GM21515 (cell line): ENCODE measurements around the gene PCDHGA12.
A peak's percentile ranks its signal among the peaks of the same experiment; 100 is the strongest.

Experiments used
- ATAC-seq: cut with Tn5 transposase; IDR thresholded peaks from one replicate; pipeline ENCODE4 v1.9.1; 2021; ENCODE audit not compliant: unreplicated experiment

PCDHGA12 gene

DNA sequence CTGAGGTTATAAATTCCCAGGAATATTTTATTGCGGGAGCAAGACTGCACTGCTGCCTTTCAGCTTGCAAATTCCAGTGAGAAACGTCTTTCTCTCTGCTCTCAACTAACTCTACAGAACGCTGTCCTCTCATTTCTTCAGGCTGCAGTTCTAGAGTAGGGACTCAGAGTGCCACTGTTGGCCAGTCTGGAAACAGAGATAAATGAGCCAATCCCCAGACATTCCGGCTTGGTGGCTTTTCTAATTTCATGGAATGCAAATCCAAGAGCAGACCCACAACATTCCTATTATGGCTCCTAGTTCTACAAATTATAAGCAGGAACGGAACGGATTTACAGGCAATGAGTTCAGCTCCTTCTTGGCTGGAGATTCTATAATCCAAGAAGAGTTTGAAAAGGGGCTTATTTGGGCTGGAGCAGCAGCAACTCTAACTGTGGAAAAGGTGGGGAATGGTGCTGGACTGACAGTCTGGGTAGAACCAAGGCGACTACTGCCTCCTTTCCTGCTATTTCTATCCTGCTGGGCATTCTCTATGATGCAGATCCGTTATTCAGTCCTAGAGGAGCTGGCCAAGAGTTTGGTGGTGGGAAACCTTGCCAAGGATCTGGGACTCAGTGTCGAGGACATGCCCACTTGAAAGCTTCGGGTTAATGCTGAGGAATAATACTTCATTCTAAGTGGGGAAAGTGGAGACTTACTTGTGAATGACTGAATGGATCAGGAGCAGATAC, 9.3 kb downstream of the PCDHGA12 start:
- ATAC-seq = no peak

DNA sequence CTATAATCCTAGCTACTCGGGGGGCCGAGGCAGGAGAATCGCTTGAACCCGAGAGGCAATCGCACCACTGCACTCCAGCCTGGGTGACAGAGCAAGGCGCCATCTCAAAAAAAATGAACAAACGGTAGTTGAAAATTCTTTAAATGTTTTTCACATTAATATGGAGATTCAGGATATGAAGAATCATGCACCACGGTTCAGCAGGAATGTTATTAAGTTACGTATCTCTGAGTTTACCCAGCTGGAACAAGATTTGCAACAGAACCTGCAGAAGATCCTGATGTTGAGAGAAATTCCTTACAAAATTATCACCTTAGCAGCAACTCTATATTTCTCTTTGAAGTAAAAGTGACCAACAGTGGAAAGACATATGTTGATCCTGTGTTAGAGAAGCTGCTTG, 10.0 kb downstream of the PCDHGA12 start:
- no peak for ATAC-seq

DNA sequence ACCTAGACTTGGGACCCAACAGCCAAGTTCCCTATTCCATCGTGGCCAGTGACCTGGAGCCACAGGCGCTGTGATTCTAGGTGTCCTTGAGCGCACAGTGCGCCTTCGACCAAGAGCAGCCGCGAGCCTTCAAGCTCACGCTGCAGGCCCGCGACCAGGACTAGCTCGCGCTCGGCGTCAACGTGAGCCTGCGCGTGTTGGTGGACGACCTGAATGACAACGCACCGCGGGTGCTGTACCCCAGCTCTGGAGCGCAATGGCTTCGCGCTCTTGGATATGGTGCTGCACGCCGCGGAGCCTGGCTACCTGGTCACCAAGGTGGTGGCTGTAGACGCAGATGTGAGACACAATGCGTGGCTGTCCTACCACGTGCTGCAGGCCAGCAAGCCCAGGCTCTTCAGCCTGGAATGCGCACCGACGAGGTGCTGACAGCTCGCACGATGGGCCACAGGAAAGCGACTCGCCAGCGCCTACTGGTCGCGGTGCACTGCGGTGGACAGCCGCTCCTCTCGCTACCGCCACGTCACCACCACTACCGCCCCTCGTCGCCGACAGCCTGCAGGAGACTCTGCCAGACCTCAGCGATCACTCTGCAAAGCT, 11.4 kb downstream of the PCDHGA12 start:
- ATAC-seq = no peak

DNA sequence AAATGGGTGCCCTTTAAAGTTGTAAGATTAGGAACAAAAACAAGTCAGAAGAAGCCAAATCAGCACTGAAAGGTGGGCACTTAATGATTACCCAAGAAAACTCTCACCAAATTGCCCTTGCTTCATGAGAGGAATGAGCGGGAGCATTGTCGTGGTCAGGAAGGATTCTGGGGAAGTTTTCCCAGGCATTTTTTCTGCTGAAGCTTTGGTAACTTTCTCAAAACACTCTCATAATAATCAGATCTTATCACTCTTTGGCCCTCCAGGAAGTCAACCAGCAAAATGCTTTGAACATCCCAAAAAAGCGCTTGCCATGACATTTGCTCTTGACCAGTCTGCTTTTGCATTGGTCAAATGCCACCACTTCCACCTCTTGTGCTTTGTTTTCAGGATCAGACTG, 35.0 kb downstream of the PCDHGA12 start:
- no peak for ATAC-seq

DNA sequence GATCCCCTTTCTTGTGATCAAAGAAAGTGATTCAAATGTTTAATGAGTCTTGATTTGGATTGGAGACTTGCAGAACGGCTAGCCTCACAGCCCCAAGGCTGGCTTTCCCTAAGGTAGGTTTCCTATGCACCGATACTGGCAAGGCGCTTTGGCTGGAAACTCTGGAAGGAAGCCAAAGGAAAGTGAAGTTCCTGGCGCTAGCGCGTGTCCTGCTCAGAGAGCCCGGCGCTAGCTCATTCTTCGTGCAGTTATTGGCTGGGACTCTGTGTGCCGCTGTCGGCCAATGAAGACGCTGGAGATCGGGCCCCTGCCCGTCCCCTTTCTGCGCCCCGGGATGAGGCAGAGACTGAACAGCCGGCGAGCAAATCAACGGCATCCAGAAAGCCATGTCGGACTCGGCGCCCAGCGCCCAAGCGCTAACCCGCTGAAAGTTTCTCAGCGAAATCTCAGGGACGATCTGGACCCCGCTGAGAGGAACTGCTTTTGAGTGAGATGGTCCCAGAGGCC, 45.4 kb downstream of the PCDHGA12 start, which contains the start of gene PCDHGC3:
Gene PCDHGC3 (plus strand): TSS at position 342 of the 507 bp plus-strand sequence. CDS start 151 bp downstream, at position 493.
- peak; percentile 97 for ATAC-seq

DNA sequence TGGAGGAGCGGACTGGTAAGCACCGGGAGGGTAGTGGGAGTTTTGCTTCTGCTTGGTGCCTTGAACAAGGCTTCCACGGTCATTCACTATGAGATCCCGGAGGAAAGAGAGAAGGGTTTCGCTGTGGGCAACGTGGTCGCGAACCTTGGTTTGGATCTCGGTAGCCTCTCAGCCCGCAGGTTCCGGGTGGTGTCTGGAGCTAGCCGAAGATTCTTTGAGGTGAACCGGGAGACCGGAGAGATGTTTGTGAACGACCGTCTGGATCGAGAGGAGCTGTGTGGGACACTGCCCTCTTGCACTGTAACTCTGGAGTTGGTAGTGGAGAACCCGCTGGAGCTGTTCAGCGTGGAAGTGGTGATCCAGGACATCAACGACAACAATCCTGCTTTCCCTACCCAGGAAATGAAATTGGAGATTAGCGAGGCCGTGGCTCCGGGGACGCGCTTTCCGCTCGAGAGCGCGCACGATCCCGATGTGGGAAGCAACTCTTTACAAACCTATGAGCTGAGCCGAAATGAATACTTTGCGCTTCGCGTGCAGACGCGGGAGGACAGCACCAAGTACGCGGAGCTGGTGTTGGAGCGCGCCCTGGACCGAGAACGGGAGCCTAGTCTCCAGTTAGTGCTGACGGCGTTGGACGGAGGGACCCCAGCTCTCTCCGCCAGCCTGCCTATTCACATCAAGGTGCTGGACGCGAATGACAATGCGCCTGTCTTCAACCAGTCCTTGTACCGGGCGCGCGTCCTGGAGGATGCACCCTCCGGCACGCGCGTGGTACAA, 46.0 kb downstream of the PCDHGA12 start:
- peak; percentile 28 for ATAC-seq

DNA sequence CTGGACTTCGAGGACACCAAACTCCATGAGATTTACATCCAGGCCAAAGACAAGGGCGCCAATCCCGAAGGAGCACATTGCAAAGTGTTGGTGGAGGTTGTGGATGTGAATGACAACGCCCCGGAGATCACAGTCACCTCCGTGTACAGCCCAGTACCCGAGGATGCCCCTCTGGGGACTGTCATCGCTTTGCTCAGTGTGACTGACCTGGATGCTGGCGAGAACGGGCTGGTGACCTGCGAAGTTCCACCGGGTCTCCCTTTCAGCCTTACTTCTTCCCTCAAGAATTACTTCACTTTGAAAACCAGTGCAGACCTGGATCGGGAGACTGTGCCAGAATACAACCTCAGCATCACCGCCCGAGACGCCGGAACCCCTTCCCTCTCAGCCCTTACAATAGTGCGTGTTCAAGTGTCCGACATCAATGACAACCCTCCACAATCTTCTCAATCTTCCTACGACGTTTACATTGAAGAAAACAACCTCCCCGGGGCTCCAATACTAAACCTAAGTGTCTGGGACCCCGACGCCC, 46.8 kb downstream of the PCDHGA12 start:
- no peak for ATAC-seq

DNA sequence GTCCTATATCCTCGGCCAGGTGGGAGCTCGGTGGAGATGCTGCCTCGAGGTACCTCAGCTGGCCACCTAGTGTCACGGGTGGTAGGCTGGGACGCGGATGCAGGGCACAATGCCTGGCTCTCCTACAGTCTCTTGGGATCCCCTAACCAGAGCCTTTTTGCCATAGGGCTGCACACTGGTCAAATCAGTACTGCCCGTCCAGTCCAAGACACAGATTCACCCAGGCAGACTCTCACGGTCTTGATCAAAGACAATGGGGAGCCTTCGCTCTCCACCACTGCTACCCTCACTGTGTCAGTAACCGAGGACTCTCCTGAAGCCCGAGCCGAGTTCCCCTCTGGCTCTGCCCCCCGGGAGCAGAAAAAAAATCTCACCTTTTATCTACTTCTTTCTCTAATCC, 47.5 kb downstream of the PCDHGA12 start:
- no peak for ATAC-seq

DNA sequence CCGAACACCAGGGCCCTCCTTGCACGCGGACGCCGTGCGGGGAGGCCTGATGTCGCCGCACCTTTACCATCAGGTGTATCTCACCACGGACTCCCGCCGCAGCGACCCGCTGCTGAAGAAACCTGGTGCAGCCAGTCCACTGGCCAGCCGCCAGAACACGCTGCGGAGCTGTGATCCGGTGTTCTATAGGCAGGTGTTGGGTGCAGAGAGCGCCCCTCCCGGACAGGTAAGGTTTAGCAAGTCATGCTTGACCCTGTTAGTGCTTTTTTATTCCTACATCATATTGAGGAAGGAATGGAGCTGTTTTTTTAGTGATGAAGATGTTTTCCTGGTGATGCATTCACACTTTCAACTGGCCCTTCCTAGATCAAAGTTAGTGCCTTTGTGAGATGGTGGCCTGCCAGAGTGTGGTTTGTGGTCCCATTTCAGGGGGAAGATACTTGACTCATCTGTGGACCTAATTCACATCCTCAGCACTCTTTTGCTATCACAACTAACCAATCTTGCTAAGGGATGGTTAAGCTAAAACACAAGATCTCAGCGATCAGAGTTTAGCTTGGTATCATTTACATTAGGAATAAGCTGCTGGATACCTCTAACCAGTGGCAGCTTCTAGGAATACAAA, 48.1 kb downstream of the PCDHGA12 start:
- no peak for ATAC-seq

DNA sequence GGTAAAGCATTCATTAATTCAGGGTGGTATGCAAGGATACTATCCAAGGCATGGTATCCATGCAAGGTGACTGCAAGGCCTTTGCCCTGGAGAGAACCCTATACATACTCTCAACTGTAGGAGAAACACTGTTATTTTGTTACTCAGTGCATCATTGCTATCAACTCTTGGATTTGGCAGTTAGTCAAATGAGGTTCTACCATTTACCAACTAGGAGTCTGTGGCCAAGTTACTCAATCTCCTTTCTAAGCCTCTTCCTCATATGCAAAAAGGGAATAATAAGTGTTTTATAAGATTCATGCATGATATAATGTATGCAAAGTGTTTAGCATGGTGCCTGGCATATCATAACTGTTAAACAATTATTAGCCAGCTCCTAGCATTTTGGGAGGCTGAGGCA, 49.5 kb downstream of the PCDHGA12 start:
- no peak for ATAC-seq
